Thyroid gland (tissue), 4 donors: Measurements from ENCODE around the gene GALNT10.

Experiments
- CTCF ChIP-seq, 6 experiments: fragments of 200-600 bp in 3 of 6; fragments of 450-650 bp in 3 of 6; sonication (generic) in 3 of 6; IDR thresholded peaks; one replicate each; pipeline ENCODE4 v1.5.1; 2016 to 2019; ENCODE audit warnings: antibody characterized with exemption in 6 of 6, mild to moderate bottlenecking in 2 of 6, inconsistent platforms in 1 of 6, moderate library complexity in 1 of 6
- POLR2A ChIP-seq, 2 donors: fragments of 450-650 bp; IDR thresholded peaks; one replicate each; pipeline ENCODE4 v1.6.1; 2017; ENCODE audit warnings: antibody characterized with exemption in 2 of 2, mild to moderate bottlenecking in 2 of 2, moderate library complexity in 1 of 2

GRCh38 chr5:154364771-154365170, 174.2 kb downstream of the GALNT10 start:
- TF ChIP-seq CTCF (IDR thresholded peaks at IDR 0.05) (no peak), POLR2A (IDR thresholded peaks at IDR 0.05) (no peak)
